ENCODE measurements around the gene ASB13.

- no peak for TF ChIP-seq POLR2A (IDR thresholded peaks at IDR 0.05)
- TF ChIP-seq, protein P1, sequence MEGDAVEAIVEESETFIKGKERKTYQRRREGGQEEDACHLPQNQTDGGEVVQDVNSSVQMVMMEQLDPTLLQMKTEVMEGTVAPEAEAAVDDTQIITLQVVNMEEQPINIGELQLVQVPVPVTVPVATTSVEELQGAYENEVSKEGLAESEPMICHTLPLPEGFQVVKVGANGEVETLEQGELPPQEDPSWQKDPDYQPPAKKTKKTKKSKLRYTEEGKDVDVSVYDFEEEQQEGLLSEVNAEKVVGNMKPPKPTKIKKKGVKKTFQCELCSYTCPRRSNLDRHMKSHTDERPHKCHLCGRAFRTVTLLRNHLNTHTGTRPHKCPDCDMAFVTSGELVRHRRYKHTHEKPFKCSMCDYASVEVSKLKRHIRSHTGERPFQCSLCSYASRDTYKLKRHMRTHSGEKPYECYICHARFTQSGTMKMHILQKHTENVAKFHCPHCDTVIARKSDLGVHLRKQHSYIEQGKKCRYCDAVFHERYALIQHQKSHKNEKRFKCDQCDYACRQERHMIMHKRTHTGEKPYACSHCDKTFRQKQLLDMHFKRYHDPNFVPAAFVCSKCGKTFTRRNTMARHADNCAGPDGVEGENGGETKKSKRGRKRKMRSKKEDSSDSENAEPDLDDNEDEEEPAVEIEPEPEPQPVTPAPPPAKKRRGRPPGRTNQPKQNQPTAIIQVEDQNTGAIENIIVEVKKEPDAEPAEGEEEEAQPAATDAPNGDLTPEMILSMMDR (IDR thresholded peaks at IDR 0.05) = no peak
Observed at GRCh38 chr10:5603848-5604170, 62.6 kb downstream of the ASB13 start.
